ENCODE measurements around the gene HSD11B2.

HSD11B2 gene

GRCh38 chr16:67445126-67445426 is 14.2 kb downstream of the HSD11B2 start:
- H3K27ac ChIP-seq (ENCODE audit: low read depth, low read length) = no peak overlapping the region
- no peak overlapping the region for H3K4me2 ChIP-seq (ENCODE audit: low read length)
- no peaks in the 10 kb centered on the region for H3K27me3 ChIP-seq (ENCODE audit: control insufficient read depth, low read length)
- no peaks in the 10 kb centered on the region for H3F3A ChIP-seq (ENCODE audit: control insufficient read depth, insufficient read depth)
- 0 out of 2 replicates have a peak, but pooled peaks cover 6% of the 10 kb centered on the region for H3K36me3 ChIP-seq (ENCODE audit: control insufficient read depth, low read length)
- no peak overlapping the region for H3K4me3 ChIP-seq (ENCODE audit: low read length)
- no peaks in the 10 kb centered on the region for H3K9me3 ChIP-seq (ENCODE audit: control insufficient read depth, insufficient read depth, low read length)
- no peaks in the 10 kb centered on the region for H3K4me1 ChIP-seq (ENCODE audit: control insufficient read depth, low read length)
- peaks cover 5% of the 10 kb centered on the region; the same call in 1 of the 2 replicates for H4K20me1 ChIP-seq (ENCODE audit: control insufficient read depth, insufficient read depth, low read depth, low read length)
- H3K9me2 ChIP-seq (replicated peaks; ENCODE audit: control insufficient read depth, low read length) = no peaks in the 10 kb centered on the region
- TF ChIP-seq EZH2phosphoT487 (IDR thresholded peaks at IDR 0.05; ENCODE audit: borderline replicate concordance, low read length) = no peak
- TF ChIP-seq CTCF (IDR thresholded peaks at IDR 0.05; ENCODE audit: low read depth, low read length, poor library complexity, severe bottlenecking) = no peak
- 0 out of 2 replicates have a peak, but pooled peaks cover 4% of the 10 kb centered on the region for H3K79me2 ChIP-seq (ENCODE audit: control insufficient read depth, low read length)

GRCh38 chr16:67445441-67445912 is 14.6 kb downstream of the HSD11B2 start:
- TF ChIP-seq EZH2phosphoT487 (IDR thresholded peaks at IDR 0.05; ENCODE audit: borderline replicate concordance, low read length) = no peak
- TF ChIP-seq CTCF (IDR thresholded peaks at IDR 0.05; ENCODE audit: low read depth, low read length, poor library complexity, severe bottlenecking) = no peak
- no peaks in the 10 kb centered on the region for H3F3A ChIP-seq (ENCODE audit: control insufficient read depth, insufficient read depth)
- no peaks in the 10 kb centered on the region for H3K27me3 ChIP-seq (ENCODE audit: control insufficient read depth, low read length)
- H3K4me2 ChIP-seq (ENCODE audit: low read length) = no peak overlapping the region
- H3K9me2 ChIP-seq (replicated peaks; ENCODE audit: control insufficient read depth, low read length) = no peaks in the 10 kb centered on the region
- H3K36me3 ChIP-seq (ENCODE audit: control insufficient read depth, low read length) = 0 out of 2 replicates have a peak, but pooled peaks cover 6% of the 10 kb centered on the region
- H3K4me3 ChIP-seq (ENCODE audit: low read length) = no peak overlapping the region
- no peak overlapping the region for H3K27ac ChIP-seq (ENCODE audit: low read depth, low read length)
- H4K20me1 ChIP-seq (ENCODE audit: control insufficient read depth, insufficient read depth, low read depth, low read length) = peaks cover 5% of the 10 kb centered on the region; the same call in 1 of the 2 replicates
- 0 out of 2 replicates have a peak, but pooled peaks cover 4% of the 10 kb centered on the region for H3K79me2 ChIP-seq (ENCODE audit: control insufficient read depth, low read length)
- no peaks in the 10 kb centered on the region for H3K4me1 ChIP-seq (ENCODE audit: control insufficient read depth, low read length)
- no peaks in the 10 kb centered on the region for H3K9me3 ChIP-seq (ENCODE audit: control insufficient read depth, insufficient read depth, low read length)

GRCh38 chr16:67445913-67446907 is 15.3 kb downstream of the HSD11B2 start:
- H3F3A ChIP-seq (ENCODE audit: control insufficient read depth, insufficient read depth) = no peaks in the 10 kb centered on the region
- no peak overlapping the region for H3K4me2 ChIP-seq (ENCODE audit: low read length)
- no peaks in the 10 kb centered on the region for H3K27me3 ChIP-seq (ENCODE audit: control insufficient read depth, low read length)
- H3K79me2 ChIP-seq (ENCODE audit: control insufficient read depth, low read length) = 0 out of 2 replicates have a peak, but pooled peaks cover 4% of the 10 kb centered on the region
- H3K27ac ChIP-seq (ENCODE audit: low read depth, low read length) = no peak overlapping the region
- no peaks in the 10 kb centered on the region for H3K9me3 ChIP-seq (ENCODE audit: control insufficient read depth, insufficient read depth, low read length)
- TF ChIP-seq CTCF (IDR thresholded peaks at IDR 0.05; ENCODE audit: low read depth, low read length, poor library complexity, severe bottlenecking) = no peak
- TF ChIP-seq EZH2phosphoT487 (IDR thresholded peaks at IDR 0.05; ENCODE audit: borderline replicate concordance, low read length) = no peak
- H3K36me3 ChIP-seq (ENCODE audit: control insufficient read depth, low read length) = 0 out of 2 replicates have a peak, but pooled peaks cover 6% of the 10 kb centered on the region
- H3K4me3 ChIP-seq (ENCODE audit: low read length) = no peak overlapping the region
- H3K4me1 ChIP-seq (ENCODE audit: control insufficient read depth, low read length) = no peaks in the 10 kb centered on the region
- no peaks in the 10 kb centered on the region for H3K9me2 ChIP-seq (replicated peaks; ENCODE audit: control insufficient read depth, low read length)
- H4K20me1 ChIP-seq (ENCODE audit: control insufficient read depth, insufficient read depth, low read depth, low read length) = peaks cover 5% of the 10 kb centered on the region; the same call in 1 of the 2 replicates

Measured in DOHH2 (cell line).